NCI-H187 treated with DMSO at 0.1 percent for 48 hours (cell line): ENCODE results near the gene FAM216B.
A peak's percentile ranks its signal among the peaks of the same experiment; 100 is the strongest.

Experiments
- DNase-seq: peaks from one replicate; lab custom pipeline; 2025; lab: John Stamatoyannopoulos, UW

The FAM216B gene

GRCh38 chr13:42834946-42835345, 53.6 kb downstream of the FAM216B start:
- DNase-seq: no peak

GRCh38 chr13:42836930-42837690, 55.7 kb downstream of the FAM216B start:
- DNase-seq: peak; percentile 51
